PC-9 (cell line): ENCODE results near the gene KLF13. TPM values are rescaled to one million over a fixed set of nuclear protein-coding genes. Genes with fewer than 3 reads are reported as not detected.

ENCODE experiments used
- BruUV-seq: library from RNA; stranded (reverse); fragments of 400-500 nt; replicated peaks from 2 replicates; lab custom pipeline; 2021; lab: Mats Ljungman, UMichigan
- CTCF ChIA-PET: fragments of 300-600 bp; sonication (Branson Sonifier 250); formaldehyde crosslinking; loops from one replicate; lab custom pipeline; 2022; ENCODE audit warnings: antibody characterized with exemption; lab: Charles Lee
- POLR2A ChIA-PET: fragments of 300-600 bp; sonication (Branson Sonifier 250); formaldehyde crosslinking; loops from one replicate; lab custom pipeline; 2022; ENCODE audit warnings: antibody characterized with exemption; ENCODE audit not compliant: unreplicated experiment; lab: Charles Lee
- DNase-seq, 2 experiments: peaks; one replicate each; pipeline versions ENCODE4 v3.0.0 to v3.0.0-alpha.2; 2015 to 2022; ENCODE audit warnings: mixed read lengths in 1 of 2
- H2AFZ ChIP-seq: fragments of 200-600 bp; sonication (generic); 2 replicates; pipeline ENCODE4 v1.8.1; 2017; ENCODE audit warnings: antibody characterized with exemption
- H3F3A ChIP-seq: fragments of 200-600 bp; sonication (generic); 2 replicates; pipeline ENCODE4 v1.8.1; 2017; ENCODE audit warnings: antibody characterized with exemption, mild to moderate bottlenecking, low read depth; ENCODE audit not compliant: insufficient read depth
- H3K27ac ChIP-seq: fragments of 200-600 bp; sonication (generic); 2 replicates; pipeline ENCODE4 v1.6.1; 2016; ENCODE audit warnings: mixed run types
- H3K27me3 ChIP-seq: fragments of 200-600 bp; sonication (generic); 2 replicates; pipeline ENCODE4 v1.6.1; 2016; ENCODE audit warnings: low read depth, mixed run types; ENCODE audit not compliant: insufficient read depth
- H3K36me3 ChIP-seq: fragments of 200-600 bp; sonication (generic); 2 replicates; pipeline ENCODE4 v1.6.1; 2016; ENCODE audit warnings: low read depth, mixed run types
- H3K4me1 ChIP-seq: fragments of 200-600 bp; sonication (generic); replicated peaks from 2 replicates; pipeline ENCODE4 v1.6.1; 2016; ENCODE audit warnings: mixed run types; ENCODE audit not compliant: insufficient read depth
- H3K4me2 ChIP-seq: fragments of 200-600 bp; sonication (generic); 2 replicates; pipeline ENCODE4 v1.6.1; 2017; ENCODE audit warnings: mixed run types
- H3K4me3 ChIP-seq: fragments of 200-600 bp; sonication (generic); 2 replicates; pipeline ENCODE4 v1.6.1; 2016; ENCODE audit warnings: mixed run types
- H3K79me2 ChIP-seq: fragments of 200-600 bp; sonication (generic); 2 replicates; pipeline ENCODE4 v1.6.1; 2017; ENCODE audit warnings: low read depth, mixed run types
- H3K9me2 ChIP-seq: fragments of 200-600 bp; sonication (generic); 2 replicates; pipeline ENCODE4 v1.8.1; 2017; ENCODE audit warnings: mild to moderate bottlenecking; ENCODE audit not compliant: insufficient read depth
- H3K9me3 ChIP-seq: fragments of 200-600 bp; sonication (generic); 2 replicates; pipeline ENCODE4 v1.8.1; 2016; ENCODE audit warnings: low read depth; ENCODE audit not compliant: insufficient read depth
- H4K20me1 ChIP-seq: fragments of 200-600 bp; sonication (generic); 2 replicates; pipeline ENCODE4 v1.8.1; 2017; ENCODE audit not compliant: insufficient read depth
- CTCF ChIP-seq: fragments of 200-600 bp; sonication (generic); conservative IDR thresholded peaks from 2 replicates; pipeline ENCODE4 v1.6.1; 2017; ENCODE audit warnings: mixed run types, antibody characterized with exemption, mild to moderate bottlenecking, moderate library complexity
- EZH2 ChIP-seq: fragments of 200-600 bp; sonication (generic); IDR thresholded peaks from 2 replicates; pipeline ENCODE4 v1.8.0; 2017; ENCODE audit warnings: antibody characterized with exemption, low read depth
- intact Hi-C: fragments of 100-400 bp; cut with micrococcal nuclease; formaldehyde crosslinking; loops from one replicate; pipeline ENCODE4 v1.10.0; 2022; ENCODE audit not compliant: unreplicated experiment
- total RNA-seq: library from RNA; stranded (reverse); gene quantifications from 2 replicates; pipeline ENCODE4 v1.2.3, GENCODE V29; 2021

Gene KLF13
- total RNA-seq, 1 experiment from 2014 or later: 3.4 TPM

- POLR2A ChIA-PET: no interaction called here
- Histone ChIP-seq H3K4me1 (no peaks in the 10 kb centered on the region), H3K36me3 (no peaks in the 10 kb centered on the region), H3K4me3 (no peak overlapping the region), H4K20me1 (no peaks in the 10 kb centered on the region), H3K27me3 (peaks cover 24% of the 10 kb centered on the region), H3K4me2 (no peak overlapping the region), H3K9me3 (no peaks in the 10 kb centered on the region), H3K27ac (no peak overlapping the region), H3K9me2 (no peaks in the 10 kb centered on the region), H3F3A (no peaks in the 10 kb centered on the region), H3K79me2 (no peaks in the 10 kb centered on the region), H2AFZ (no peak overlapping the region)
- CTCF ChIA-PET: no interaction called here
- intact Hi-C loops: no loop called here
- DNase-seq: no peak
- BruUV-seq: no TSS peak
- TF ChIP-seq CTCF: no peak
Observed at GRCh38 chr15:31280046-31280830, 46.4 kb upstream of the KLF13 start.

DNA sequence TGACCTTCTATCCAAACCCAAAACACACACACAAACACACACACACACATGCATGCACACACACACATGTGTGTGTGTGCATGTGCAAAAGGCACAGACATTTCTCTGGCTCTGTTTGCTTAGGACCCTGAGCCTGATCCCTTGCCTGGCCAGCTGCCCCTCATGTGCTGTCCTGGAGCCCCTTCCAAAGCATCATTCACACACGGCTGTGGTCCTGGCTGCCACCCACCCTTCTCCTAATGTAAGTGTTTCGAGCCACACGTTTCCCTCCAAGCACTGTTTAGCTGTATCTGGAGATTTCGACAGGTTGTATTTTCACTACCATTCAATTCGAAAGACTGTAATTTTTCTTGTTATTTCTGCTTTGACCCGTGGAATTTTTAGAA lies 45.8 kb upstream of the KLF13 start:
- CTCF ChIA-PET: no interaction called here
- Histone ChIP-seq H3K36me3 (no peaks in the 10 kb centered on the region), H3K4me3 (no peak overlapping the region), H3F3A (no peaks in the 10 kb centered on the region), H3K9me3 (no peaks in the 10 kb centered on the region), H3K4me2 (no peak overlapping the region), H3K79me2 (no peaks in the 10 kb centered on the region), H3K4me1 (no peaks in the 10 kb centered on the region), H2AFZ (no peak overlapping the region), H4K20me1 (no peaks in the 10 kb centered on the region), H3K27me3 (peaks cover 24% of the 10 kb centered on the region), H3K9me2 (no peaks in the 10 kb centered on the region), H3K27ac (no peak overlapping the region)
- no TSS peak for BruUV-seq
- POLR2A ChIA-PET: no interaction called here
- intact Hi-C loops: no loop called here
- TF ChIP-seq EZH2: no peak
- TF ChIP-seq CTCF: no peak
- DNase-seq: no peak

DNA sequence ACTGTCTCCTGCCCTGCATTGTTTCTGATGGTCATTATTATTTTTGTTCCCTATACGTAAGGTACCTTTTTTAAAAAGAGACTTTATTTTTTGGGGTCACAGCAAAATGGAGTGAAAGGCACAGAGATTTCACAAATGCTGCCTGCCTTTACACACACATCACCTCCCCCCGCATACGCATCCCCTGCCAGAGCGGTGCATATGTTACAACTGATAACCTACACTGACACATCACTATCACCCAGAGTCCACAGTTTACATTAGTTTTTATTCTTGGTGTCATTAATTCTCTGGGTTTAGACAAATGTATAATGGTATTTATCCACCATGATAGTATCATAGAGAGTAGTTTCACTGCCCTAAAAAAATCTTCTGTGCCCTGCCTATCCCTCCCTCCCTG lies 43.6 kb upstream of the KLF13 start:
- Histone ChIP-seq H3K4me3 (no peak overlapping the region), H3K4me1 (no peaks in the 10 kb centered on the region), H2AFZ (no peak overlapping the region), H3K27ac (no peak overlapping the region), H3K4me2 (no peak overlapping the region), H3K9me3 (no peaks in the 10 kb centered on the region), H3K79me2 (no peaks in the 10 kb centered on the region), H3K9me2 (no peaks in the 10 kb centered on the region), H3K27me3 (peaks cover 24% of the 10 kb centered on the region), H3K36me3 (no peaks in the 10 kb centered on the region), H4K20me1 (no peaks in the 10 kb centered on the region), H3F3A (no peaks in the 10 kb centered on the region)
- intact Hi-C loops: no loop called here
- ChIA-PET POLR2A (no interaction called here), CTCF (no interaction called here)
- no peak for DNase-seq
- BruUV-seq: no TSS peak
- no peak for TF ChIP-seq CTCF
- TF ChIP-seq EZH2: no peak
